ENCODE results near the gene PTPN14.

Gene PTPN14

GRCh38 chr1:214475746-214476145 is 75.7 kb downstream of the PTPN14 start:
- intact Hi-C loops (cut with micrococcal nuclease): no loop called here
- H3K4me1 Mint-ChIP-seq (ENCODE audit: low read depth): no peaks in the 10 kb centered on the region

GRCh38 chr1:214475331-214475730 is 76.1 kb downstream of the PTPN14 start:
- Mint-ChIP-seq H3K4me1 (ENCODE audit: low read depth) (no peaks in the 10 kb centered on the region), H3K36me3 (ENCODE audit: low read depth) (no peaks in the 10 kb centered on the region), H3K27me3 (peaks cover 1% of the 10 kb centered on the region), H3K27ac (no peak overlapping the region), H3K9me3 (no peaks in the 10 kb centered on the region), H3K4me3 (no peak overlapping the region)
- intact Hi-C loops (cut with micrococcal nuclease): no loop called here

More at GRCh38 chr1:214475746-214476145, 75.7 kb downstream of the PTPN14 start:
- Mint-ChIP-seq H3K9me3 (no peaks in the 10 kb centered on the region), H3K27ac (no peak overlapping the region), H3K36me3 (ENCODE audit: low read depth) (no peaks in the 10 kb centered on the region), H3K27me3 (peaks cover 1% of the 10 kb centered on the region), H3K4me3 (no peak overlapping the region)

GRCh38 chr1:214474467-214474866 is 76.9 kb downstream of the PTPN14 start:
- intact Hi-C loops (cut with micrococcal nuclease): no loop called here

GRCh38 chr1:214473862-214474261 is 77.5 kb downstream of the PTPN14 start:
- no peaks in the 10 kb centered on the region for H3K36me3 Mint-ChIP-seq (ENCODE audit: low read depth)
- no peaks in the 10 kb centered on the region for H3K4me1 Mint-ChIP-seq (ENCODE audit: low read depth)
- no peak overlapping the region for H3K4me3 Mint-ChIP-seq
- intact Hi-C loops (cut with micrococcal nuclease): no loop called here
- H3K27me3 Mint-ChIP-seq: peaks cover 1% of the 10 kb centered on the region
- H3K27ac Mint-ChIP-seq: no peak overlapping the region
- H3K9me3 Mint-ChIP-seq: no peaks in the 10 kb centered on the region

More at GRCh38 chr1:214474467-214474866, 76.9 kb downstream of the PTPN14 start:
- H3K4me1 Mint-ChIP-seq (ENCODE audit: low read depth): no peaks in the 10 kb centered on the region
- H3K27me3 Mint-ChIP-seq: peaks cover 1% of the 10 kb centered on the region
- no peaks in the 10 kb centered on the region for H3K36me3 Mint-ChIP-seq (ENCODE audit: low read depth)
- H3K4me3 Mint-ChIP-seq: no peak overlapping the region
- H3K9me3 Mint-ChIP-seq: no peaks in the 10 kb centered on the region
- no peak overlapping the region for H3K27ac Mint-ChIP-seq

- Mint-ChIP-seq H3K9me3 (no peaks in the 10 kb centered on the region), H3K4me1 (ENCODE audit: low read depth) (no peaks in the 10 kb centered on the region), H3K4me3 (no peak overlapping the region), H3K27me3 (peaks cover 1% of the 10 kb centered on the region), H3K27ac (no peak overlapping the region), H3K36me3 (ENCODE audit: low read depth) (no peaks in the 10 kb centered on the region)
- intact Hi-C loops (cut with micrococcal nuclease): no loop called here
Observed at GRCh38 chr1:214473387-214473786, 78.0 kb downstream of the PTPN14 start.

- intact Hi-C loops (cut with micrococcal nuclease): no loop called here
- Mint-ChIP-seq H3K4me1 (ENCODE audit: low read depth) (no peaks in the 10 kb centered on the region), H3K36me3 (ENCODE audit: low read depth) (no peaks in the 10 kb centered on the region), H3K4me3 (no peak overlapping the region), H3K9me3 (no peaks in the 10 kb centered on the region), H3K27me3 (peaks cover 1% of the 10 kb centered on the region), H3K27ac (no peak overlapping the region)
Observed at GRCh38 chr1:214472364-214472763, 79.0 kb downstream of the PTPN14 start.

GRCh38 chr1:214471458-214471857 is 79.9 kb downstream of the PTPN14 start:
- Mint-ChIP-seq H3K4me3 (no peak overlapping the region), H3K36me3 (ENCODE audit: low read depth) (no peaks in the 10 kb centered on the region), H3K27me3 (peaks cover 1% of the 10 kb centered on the region), H3K9me3 (no peaks in the 10 kb centered on the region), H3K4me1 (ENCODE audit: low read depth) (no peaks in the 10 kb centered on the region), H3K27ac (no peak overlapping the region)
- intact Hi-C loops (cut with micrococcal nuclease): no loop called here

- intact Hi-C loops (cut with micrococcal nuclease): no loop called here
- Mint-ChIP-seq H3K9me3 (no peaks in the 10 kb centered on the region), H3K27me3 (peaks cover 1% of the 10 kb centered on the region), H3K36me3 (ENCODE audit: low read depth) (no peaks in the 10 kb centered on the region), H3K4me1 (ENCODE audit: low read depth) (no peaks in the 10 kb centered on the region), H3K4me3 (no peak overlapping the region), H3K27ac (no peak overlapping the region)
Observed at GRCh38 chr1:214470132-214470531, 81.3 kb downstream of the PTPN14 start.

GRCh38 chr1:214469290-214469689 is 82.1 kb downstream of the PTPN14 start:
- no peaks in the 10 kb centered on the region for H3K36me3 Mint-ChIP-seq (ENCODE audit: low read depth)
- H3K4me1 Mint-ChIP-seq (ENCODE audit: low read depth): no peaks in the 10 kb centered on the region
- H3K27ac Mint-ChIP-seq: no peak overlapping the region
- intact Hi-C loops (cut with micrococcal nuclease): no loop called here
- H3K9me3 Mint-ChIP-seq: no peaks in the 10 kb centered on the region
- H3K4me3 Mint-ChIP-seq: no peak overlapping the region
- H3K27me3 Mint-ChIP-seq: peaks cover under 1% of the 10 kb centered on the region

GRCh38 chr1:214467078-214467585 is 84.3 kb downstream of the PTPN14 start:
- no peaks in the 10 kb centered on the region for H3K9me3 Mint-ChIP-seq
- no peaks in the 10 kb centered on the region for H3K27me3 Mint-ChIP-seq

GRCh38 chr1:214466403-214467077 is 84.9 kb downstream of the PTPN14 start:
- intact Hi-C loops (cut with micrococcal nuclease): no loop called here
- H3K9me3 Mint-ChIP-seq: no peaks in the 10 kb centered on the region
- no peak overlapping the region for H3K4me3 Mint-ChIP-seq
- H3K36me3 Mint-ChIP-seq (ENCODE audit: low read depth): no peaks in the 10 kb centered on the region
- H3K27me3 Mint-ChIP-seq: no peaks in the 10 kb centered on the region
- no peak overlapping the region for H3K27ac Mint-ChIP-seq
- no peaks in the 10 kb centered on the region for H3K4me1 Mint-ChIP-seq (ENCODE audit: low read depth)

More at GRCh38 chr1:214467078-214467585, 84.3 kb downstream of the PTPN14 start:
- intact Hi-C loops (cut with micrococcal nuclease): no loop called here
- no peak overlapping the region for H3K4me3 Mint-ChIP-seq
- H3K36me3 Mint-ChIP-seq (ENCODE audit: low read depth): no peaks in the 10 kb centered on the region
- H3K4me1 Mint-ChIP-seq (ENCODE audit: low read depth): no peaks in the 10 kb centered on the region
- H3K27ac Mint-ChIP-seq: no peak overlapping the region

GRCh38 chr1:214464445-214465287 is 86.7 kb downstream of the PTPN14 start:
- intact Hi-C loops (cut with micrococcal nuclease): no loop called here
- Mint-ChIP-seq H3K9me3 (no peaks in the 10 kb centered on the region), H3K4me1 (ENCODE audit: low read depth) (no peaks in the 10 kb centered on the region), H3K36me3 (ENCODE audit: low read depth) (no peaks in the 10 kb centered on the region), H3K27ac (no peak overlapping the region), H3K27me3 (no peaks in the 10 kb centered on the region), H3K4me3 (no peak overlapping the region)

- no peak overlapping the region for H3K4me3 Mint-ChIP-seq
- H3K27me3 Mint-ChIP-seq: no peaks in the 10 kb centered on the region
- intact Hi-C loops (cut with micrococcal nuclease): no loop called here
- no peaks in the 10 kb centered on the region for H3K9me3 Mint-ChIP-seq
- no peaks in the 10 kb centered on the region for H3K36me3 Mint-ChIP-seq (ENCODE audit: low read depth)
- no peaks in the 10 kb centered on the region for H3K4me1 Mint-ChIP-seq (ENCODE audit: low read depth)
- H3K27ac Mint-ChIP-seq: no peak overlapping the region
Observed at GRCh38 chr1:214463596-214463995, 87.8 kb downstream of the PTPN14 start.

GRCh38 chr1:214462882-214463281 is 88.5 kb downstream of the PTPN14 start:
- no peaks in the 10 kb centered on the region for H3K4me1 Mint-ChIP-seq (ENCODE audit: low read depth)
- H3K9me3 Mint-ChIP-seq: no peaks in the 10 kb centered on the region
- H3K27ac Mint-ChIP-seq: no peak overlapping the region
- intact Hi-C loops (cut with micrococcal nuclease): no loop called here
- no peaks in the 10 kb centered on the region for H3K27me3 Mint-ChIP-seq
- no peaks in the 10 kb centered on the region for H3K36me3 Mint-ChIP-seq (ENCODE audit: low read depth)
- no peak overlapping the region for H3K4me3 Mint-ChIP-seq

All from dendritic cell treated with granulocyte-macrophage colony-stimulating factor and Interleukin-4, amounts not matched to agents 40 ng/mL and 50 ng/mL, for 4 days (primary cell).